H9 (cell line): ENCODE measurements around the gene GPRIN1. TPM values are rescaled to one million over a fixed set of nuclear protein-coding genes. Genes with fewer than 3 reads are reported as not detected.

Experiments used
- DNase-seq: peaks from one replicate; pipeline ENCODE4 v3.0.0-alpha.2; 2017
- H2AFZ ChIP-seq: one replicate; pipeline ENCODE4 v1.6.1; 2013; ENCODE audit warnings: mild to moderate bottlenecking, low read length, control low read depth, moderate library complexity
- H2AK5ac ChIP-seq: 2 replicates; pipeline ENCODE4 v1.6.1; 2013; ENCODE audit warnings: low read length, control low read depth, mixed read lengths; ENCODE audit not compliant: insufficient read length
- H2BK120ac ChIP-seq: one replicate; pipeline ENCODE4 v1.6.1; 2013; ENCODE audit warnings: low read depth, mild to moderate bottlenecking, low read length, control low read depth, inconsistent platforms; ENCODE audit not compliant: poor library complexity, severe bottlenecking
- H2BK12ac ChIP-seq: 2 replicates; pipeline ENCODE4 v1.6.1; 2013; ENCODE audit warnings: low read length, control low read depth, mixed read lengths, low read depth; ENCODE audit not compliant: insufficient read length
- H2BK15ac ChIP-seq: 2 replicates; pipeline ENCODE4 v1.6.1; 2013; ENCODE audit warnings: low read depth, low read length, control low read depth
- H2BK20ac ChIP-seq: one replicate; pipeline ENCODE4 v1.6.1; 2013; ENCODE audit warnings: low read depth, mild to moderate bottlenecking, low read length, control low read depth, inconsistent platforms; ENCODE audit not compliant: poor library complexity, severe bottlenecking
- H2BK5ac ChIP-seq: 2 replicates; pipeline ENCODE4 v1.6.1; 2013; ENCODE audit warnings: low read length, control low read depth, mixed read lengths; ENCODE audit not compliant: insufficient read length
- H3K14ac ChIP-seq: 2 replicates; pipeline ENCODE4 v1.6.1; 2013; ENCODE audit warnings: low read length, control low read depth; ENCODE audit not compliant: insufficient read depth
- H3K18ac ChIP-seq: 2 replicates; pipeline ENCODE4 v1.6.1; 2013; ENCODE audit warnings: low read depth, mild to moderate bottlenecking, mixed read lengths, low read length, control low read depth; ENCODE audit not compliant: insufficient read length
- H3K23ac ChIP-seq: 2 replicates; pipeline ENCODE4 v1.6.1; 2013; ENCODE audit warnings: low read length, control low read depth, mixed read lengths, low read depth; ENCODE audit not compliant: insufficient read length
- H3K23me2 ChIP-seq: 2 replicates; pipeline ENCODE4 v1.6.1; 2013; ENCODE audit warnings: low read depth, mild to moderate bottlenecking, mixed read lengths, low read length, control low read depth; ENCODE audit not compliant: insufficient read length, poor library complexity, severe bottlenecking
- H3K27ac ChIP-seq: 2 replicates; pipeline ENCODE4 v1.5.1; 2013; ENCODE audit warnings: low read length, control low read depth, mixed read lengths, low read depth; ENCODE audit not compliant: insufficient read length
- H3K27me3 ChIP-seq: 2 replicates; pipeline ENCODE4 v1.6.1; 2013; ENCODE audit warnings: low read length, control low read depth, inconsistent platforms; ENCODE audit not compliant: insufficient read depth
- H3K4ac ChIP-seq: 2 replicates; pipeline ENCODE4 v1.6.1; 2013; ENCODE audit warnings: low read depth, mild to moderate bottlenecking, control low read depth, inconsistent platforms, low read length, moderate library complexity
- H3K4me1 ChIP-seq: 2 replicates; pipeline ENCODE4 v1.6.1; 2013; ENCODE audit warnings: low read length, control low read depth, inconsistent platforms; ENCODE audit not compliant: insufficient read depth
- H3K4me2 ChIP-seq: 2 replicates; pipeline ENCODE4 v1.6.1; 2013; ENCODE audit warnings: low read length, control low read depth, mixed read lengths; ENCODE audit not compliant: insufficient read length, insufficient read depth
- H3K56ac ChIP-seq: 2 replicates; pipeline ENCODE4 v1.6.1; 2013; ENCODE audit warnings: low read depth, mild to moderate bottlenecking, mixed read lengths, low read length, control low read depth; ENCODE audit not compliant: insufficient read length
- H3K79me1 ChIP-seq: 2 replicates; pipeline ENCODE4 v1.6.1; 2013; ENCODE audit warnings: low read depth, mild to moderate bottlenecking, moderate library complexity, low read length, control low read depth, inconsistent platforms; ENCODE audit not compliant: insufficient read depth, poor library complexity, severe bottlenecking
- H3K79me2 ChIP-seq: 2 replicates; pipeline ENCODE4 v1.6.1; 2013; ENCODE audit warnings: low read length, control low read depth, inconsistent platforms; ENCODE audit not compliant: insufficient read depth
- H3K9ac ChIP-seq: 2 replicates; pipeline ENCODE4 v1.6.1; 2013; ENCODE audit warnings: low read length, control low read depth, mixed read lengths; ENCODE audit not compliant: insufficient read length; ENCODE audit errors: extremely low read depth
- H3K9me3 ChIP-seq: one replicate; pipeline ENCODE4 v1.6.1; 2013; ENCODE audit warnings: low read depth, low read length, inconsistent platforms; ENCODE audit not compliant: control insufficient read depth
- H3T11ph ChIP-seq: one replicate; pipeline ENCODE4 v1.6.1; 2013; ENCODE audit warnings: mild to moderate bottlenecking, low read length, control low read depth, inconsistent platforms
- H4K20me1 ChIP-seq: one replicate; pipeline ENCODE4 v1.6.1; 2013; ENCODE audit not compliant: control insufficient read depth, insufficient read length, insufficient read depth
- H4K5ac ChIP-seq: 2 replicates; pipeline ENCODE4 v1.6.1; 2013; ENCODE audit warnings: low read depth, mild to moderate bottlenecking, mixed read lengths, low read length, control low read depth; ENCODE audit not compliant: insufficient read length
- H4K8ac ChIP-seq: replicated peaks from 2 replicates; pipeline ENCODE4 v1.6.1; 2013; ENCODE audit warnings: low read length, control low read depth, mixed read lengths, low read depth; ENCODE audit not compliant: insufficient read length
- H4K91ac ChIP-seq: 2 replicates; pipeline ENCODE4 v1.6.1; 2013; ENCODE audit warnings: low read depth, mild to moderate bottlenecking, moderate library complexity, mixed read lengths, low read length, control low read depth; ENCODE audit not compliant: insufficient read length
- H3K27ac Mint-ChIP-seq, 3 experiments: 2 replicates in 2 of 3; 3 replicates in 1 of 3; pipeline ENCODE4 v1.8.0; 2020 to 2021; ENCODE audit warnings: mixed read lengths in 3 of 3, mild to moderate bottlenecking in 1 of 3, moderate library complexity in 1 of 3
- H3K27me3 Mint-ChIP-seq: 2 replicates; pipeline ENCODE4 v1.8.0; 2021; ENCODE audit warnings: low read depth, mild to moderate bottlenecking, moderate library complexity, mixed read lengths
- H3K36me3 Mint-ChIP-seq, 3 experiments: 2 replicates in 2 of 3; 3 replicates in 1 of 3; pipeline ENCODE4 v1.8.0; 2020 to 2021; ENCODE audit warnings: low read depth in 3 of 3, mixed read lengths in 3 of 3; ENCODE audit not compliant: insufficient read depth in 1 of 3
- H3K4me1 Mint-ChIP-seq, 2 experiments: 2 replicates each; pipeline ENCODE4 v1.8.0; 2020; ENCODE audit warnings: mixed read lengths in 2 of 2
- H3K4me3 Mint-ChIP-seq, 2 experiments: 2 replicates in 1 of 2; 3 replicates in 1 of 2; pipeline ENCODE4 v1.8.0; 2020 to 2021; ENCODE audit warnings: mild to moderate bottlenecking in 2 of 2, mixed read lengths in 2 of 2, moderate library complexity in 1 of 2
- H3K9me3 Mint-ChIP-seq, 2 experiments: 2 replicates in 1 of 2; 3 replicates in 1 of 2; pipeline ENCODE4 v1.8.0; 2020; ENCODE audit warnings: mild to moderate bottlenecking in 2 of 2, mixed read lengths in 2 of 2, moderate library complexity in 1 of 2
- WGBS: extraction: QIAGEN DNeasy Blood & Tissue Kit; methylation state at CpG from one replicate; pipeline ENCODE4 v1.1.7; 2013; ENCODE audit warnings: missing lambda C conversion rate, low lambda C conversion rate, mixed read lengths; ENCODE audit not compliant: insufficient read length; ENCODE audit errors: extremely low coverage; 5-methylcytosine and 5-hydroxymethylcytosine counted together
- total RNA-seq: library from RNA; stranded (reverse); gene quantifications from 2 replicates; pipeline ENCODE4 v1.2.1, GENCODE V29; 2021
- TF ChIP-seq, protein P1 (sequence below): fragments of 200-600 bp; sonication (generic); conservative IDR thresholded peaks from 3 replicates; pipeline ENCODE4 v1.8.0; 2021; ENCODE audit warnings: antibody characterized with exemption, mild to moderate bottlenecking

GPRIN1 gene
- total RNA-seq, 1 experiment from 2014 or later: 10.8 TPM

DNA sequence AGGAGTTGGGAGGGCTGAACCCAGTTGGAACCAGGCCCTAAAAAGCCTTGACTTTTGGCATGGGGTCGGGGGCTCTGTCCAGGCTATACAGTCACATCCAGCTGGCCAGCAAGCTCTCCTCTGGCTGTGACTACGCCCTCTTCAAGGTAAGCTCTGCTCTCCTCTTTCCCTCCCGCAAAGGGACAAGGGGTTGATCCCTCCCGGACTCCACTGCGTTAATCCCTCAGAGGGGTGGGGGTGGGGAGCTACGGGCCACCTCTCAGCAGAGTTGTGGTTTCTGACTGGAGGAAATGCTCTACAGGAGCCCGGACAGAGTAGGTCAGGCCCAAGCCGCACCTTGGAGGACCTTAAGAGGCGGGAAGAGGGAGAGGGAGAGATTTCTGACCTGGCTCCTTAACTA lies 34.3 kb upstream of the GPRIN1 start:
- peaks cover 10% of the 10 kb centered on the region for H3K23me2 ChIP-seq
- no peak overlapping the region for H3K9ac ChIP-seq
- no peak overlapping the region for H2BK15ac ChIP-seq
- no peaks in the 10 kb centered on the region for H4K20me1 ChIP-seq
- WGBS: no CpG with 5 or more reads among the region's 9 CpGs
- no peaks in the 10 kb centered on the region; a peak in 1 of 5 replicates for H3K9me3 Mint-ChIP-seq
- H3K79me2 ChIP-seq: no peaks in the 10 kb centered on the region
- no peaks in the 10 kb centered on the region for H3K79me1 ChIP-seq
- no peak overlapping the region for H2BK12ac ChIP-seq
- H3K27ac Mint-ChIP-seq: no peak overlapping the region
- H2BK20ac ChIP-seq: no peak overlapping the region
- no peak overlapping the region for H3K4ac ChIP-seq
- H3K36me3 Mint-ChIP-seq: no peaks in the 10 kb centered on the region; a peak in 1 of 7 replicates
- H3K18ac ChIP-seq: no peak overlapping the region
- no peak overlapping the region for H2BK120ac ChIP-seq
- H3K23ac ChIP-seq: no peak overlapping the region
- no peak overlapping the region for H4K91ac ChIP-seq
- no peak overlapping the region for H3T11ph ChIP-seq
- DNase-seq: no peak
- H3K14ac ChIP-seq: no peak overlapping the region
- no peak overlapping the region for H3K4me2 ChIP-seq
- H3K27ac ChIP-seq: no peak overlapping the region
- no peak overlapping the region for H2BK5ac ChIP-seq
- H3K9me3 ChIP-seq: no peaks in the 10 kb centered on the region
- peaks cover 6% of the 10 kb centered on the region for H3K27me3 Mint-ChIP-seq
- no peak overlapping the region for H4K8ac ChIP-seq
- H3K56ac ChIP-seq: no peak overlapping the region
- H3K27me3 ChIP-seq: no peaks in the 10 kb centered on the region
- H2AK5ac ChIP-seq: no peak overlapping the region
- H2AFZ ChIP-seq: no peak overlapping the region
- no peak overlapping the region for H4K5ac ChIP-seq
- H3K4me1 Mint-ChIP-seq: peaks cover 46 to 62% of the 10 kb centered on the region in 2 experiments
- no peaks in the 10 kb centered on the region; the same call in 1 of the 2 replicates for H3K4me1 ChIP-seq
- TF ChIP-seq, protein P1, sequence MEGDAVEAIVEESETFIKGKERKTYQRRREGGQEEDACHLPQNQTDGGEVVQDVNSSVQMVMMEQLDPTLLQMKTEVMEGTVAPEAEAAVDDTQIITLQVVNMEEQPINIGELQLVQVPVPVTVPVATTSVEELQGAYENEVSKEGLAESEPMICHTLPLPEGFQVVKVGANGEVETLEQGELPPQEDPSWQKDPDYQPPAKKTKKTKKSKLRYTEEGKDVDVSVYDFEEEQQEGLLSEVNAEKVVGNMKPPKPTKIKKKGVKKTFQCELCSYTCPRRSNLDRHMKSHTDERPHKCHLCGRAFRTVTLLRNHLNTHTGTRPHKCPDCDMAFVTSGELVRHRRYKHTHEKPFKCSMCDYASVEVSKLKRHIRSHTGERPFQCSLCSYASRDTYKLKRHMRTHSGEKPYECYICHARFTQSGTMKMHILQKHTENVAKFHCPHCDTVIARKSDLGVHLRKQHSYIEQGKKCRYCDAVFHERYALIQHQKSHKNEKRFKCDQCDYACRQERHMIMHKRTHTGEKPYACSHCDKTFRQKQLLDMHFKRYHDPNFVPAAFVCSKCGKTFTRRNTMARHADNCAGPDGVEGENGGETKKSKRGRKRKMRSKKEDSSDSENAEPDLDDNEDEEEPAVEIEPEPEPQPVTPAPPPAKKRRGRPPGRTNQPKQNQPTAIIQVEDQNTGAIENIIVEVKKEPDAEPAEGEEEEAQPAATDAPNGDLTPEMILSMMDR: no peak
- no peak overlapping the region for H3K4me3 Mint-ChIP-seq
